ENCODE measurements around the gene ERVFRD-1. TPM values are rescaled to one million over a fixed set of nuclear protein-coding genes. Genes with fewer than 3 reads are reported as not detected.

ERVFRD-1 gene
- total RNA-seq, 2 experiments from 2014 or later: not detected

DNA sequence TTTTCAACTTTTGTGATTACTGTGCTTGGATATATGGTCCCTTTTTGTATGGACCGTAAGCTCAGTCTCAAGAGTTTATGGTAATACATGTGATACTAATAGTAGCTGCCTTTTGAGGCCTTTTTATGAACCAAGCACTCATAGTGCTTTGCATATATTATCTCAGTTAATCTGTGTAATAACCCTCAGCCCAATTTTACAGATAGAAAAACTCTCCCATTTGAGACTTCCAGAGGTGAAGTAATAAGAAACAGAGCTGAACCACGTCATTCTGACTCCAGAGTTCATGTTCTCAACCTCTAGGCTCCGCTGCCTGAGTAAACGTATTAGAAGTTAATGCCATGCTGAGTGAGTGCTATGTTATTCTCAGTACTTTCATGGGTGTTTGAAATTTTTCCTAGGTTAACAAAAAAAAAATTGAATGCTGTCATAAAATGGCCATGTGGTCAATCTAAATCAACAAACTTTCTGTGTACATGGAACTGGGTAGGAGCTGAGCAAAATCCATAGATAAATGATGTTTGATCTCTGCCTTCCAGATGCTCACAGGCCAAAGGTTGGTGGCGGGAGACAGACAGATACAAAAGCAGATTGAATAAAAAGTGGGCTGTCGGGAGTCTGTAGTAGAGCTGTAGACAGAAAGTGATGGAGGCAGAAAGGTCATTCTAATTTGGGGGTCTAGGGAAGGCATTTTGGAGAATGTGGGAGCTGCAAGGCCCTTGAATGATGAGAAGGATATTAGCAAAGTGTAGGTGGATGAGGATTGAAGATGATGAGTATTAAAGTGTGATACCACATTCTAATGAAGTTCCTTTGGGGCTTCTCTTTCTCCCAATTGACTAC, 44.8 kb downstream of the ERVFRD-1 start:
- H3K36me3 Mint-ChIP-seq: no peaks in the 10 kb centered on the region
- CTCF ChIA-PET: interaction anchor here (1.2 to 1.8 kb wide), 3 partner anchors 112 to 588 kb away, joined by 3 to 7 read pairs (median 5); no protein-coding TSS in a partner anchor
- peaks cover 22% of the 10 kb centered on the region for H3K27me3 Mint-ChIP-seq
- ATAC-seq (no peak), DNase-seq (no peak)
- no peak overlapping the region for H3K27ac Mint-ChIP-seq
- no peaks in the 10 kb centered on the region for H3K4me1 Mint-ChIP-seq
- H3K9me3 Mint-ChIP-seq (ENCODE audit: low read depth): no peaks in the 10 kb centered on the region
- no peak overlapping the region for H3K4me3 Mint-ChIP-seq

DNA sequence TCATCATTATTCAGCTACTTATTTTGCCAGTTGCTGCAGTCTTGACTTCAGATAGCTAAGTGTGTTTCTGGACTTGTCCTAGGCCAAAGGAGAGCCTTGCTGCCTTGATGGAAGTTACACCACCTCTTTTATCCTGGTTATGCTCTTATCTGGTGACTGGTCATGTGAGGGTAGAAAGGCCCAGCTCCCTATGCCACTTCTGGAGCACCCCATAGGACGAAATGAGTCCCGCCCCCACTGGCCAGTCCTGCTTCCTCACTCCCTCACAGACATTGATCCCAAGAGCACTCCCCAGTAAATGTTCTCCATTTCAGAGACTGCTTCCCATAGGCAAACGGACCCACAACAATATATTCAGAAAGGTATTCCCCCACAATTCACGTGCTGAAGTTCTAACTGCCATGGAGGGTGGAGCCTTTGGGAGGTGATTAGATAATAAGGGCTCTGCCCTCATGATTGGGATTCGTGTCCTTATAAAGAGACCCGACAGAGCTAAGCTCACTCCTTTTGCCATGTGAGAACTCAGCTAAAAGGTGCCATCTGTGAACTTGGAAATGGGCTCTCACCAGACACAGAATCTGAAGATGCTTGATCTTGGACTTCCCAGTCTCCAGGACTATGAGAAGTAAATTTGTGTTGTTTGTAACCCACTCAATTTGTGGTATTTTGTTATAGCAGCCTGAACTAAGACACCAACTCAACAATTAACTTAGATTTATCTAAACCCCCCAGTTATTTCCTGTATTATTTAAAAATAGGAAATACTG, 45.9 kb downstream of the ERVFRD-1 start:
- CTCF ChIA-PET: interaction anchor here (0.7 to 2.0 kb wide), 5 partner anchors 11 to 587 kb away, joined by 3 to 7 read pairs (median 3); no protein-coding TSS in a partner anchor
- H3K27ac Mint-ChIP-seq: no peak overlapping the region
- H3K4me1 Mint-ChIP-seq: no peaks in the 10 kb centered on the region
- ATAC-seq (no peak), DNase-seq (no peak)
- peaks cover 22% of the 10 kb centered on the region for H3K27me3 Mint-ChIP-seq
- H3K36me3 Mint-ChIP-seq: no peaks in the 10 kb centered on the region
- no peak overlapping the region for H3K4me3 Mint-ChIP-seq
- H3K9me3 Mint-ChIP-seq (ENCODE audit: low read depth): no peaks in the 10 kb centered on the region

DNA sequence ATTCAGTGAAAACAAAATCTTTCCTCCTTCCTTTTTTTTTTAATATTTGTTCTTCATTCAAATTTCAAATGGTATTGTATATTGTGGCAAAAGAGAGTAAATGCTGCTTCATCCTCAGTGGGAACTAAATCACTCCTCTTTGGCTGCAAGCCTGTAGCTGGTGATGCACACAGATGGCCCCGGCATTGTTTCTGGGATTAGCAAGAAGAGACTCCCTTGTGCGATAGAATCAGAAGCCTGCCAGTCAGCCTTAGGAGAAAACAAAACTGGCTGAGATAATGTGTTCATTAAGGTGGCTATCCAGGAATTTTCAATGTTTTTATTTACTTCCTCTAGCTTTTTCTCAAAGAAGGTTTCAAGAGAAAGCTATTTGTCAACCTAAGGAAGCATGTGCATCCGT, 46.7 kb downstream of the ERVFRD-1 start:
- H3K27me3 Mint-ChIP-seq: peaks cover 23% of the 10 kb centered on the region
- no peaks in the 10 kb centered on the region for H3K36me3 Mint-ChIP-seq
- no peak for DNase-seq
- no peaks in the 10 kb centered on the region for H3K9me3 Mint-ChIP-seq (ENCODE audit: low read depth)
- H3K4me3 Mint-ChIP-seq: no peak overlapping the region
- H3K27ac Mint-ChIP-seq: no peak overlapping the region
- no peak for ATAC-seq
- CTCF ChIA-PET: interaction anchor here (0.7 to 2.0 kb wide), 3 partner anchors 10 to 586 kb away, joined by 3 to 7 read pairs (median 3); no protein-coding TSS in a partner anchor
- no peaks in the 10 kb centered on the region for H3K4me1 Mint-ChIP-seq

DNA sequence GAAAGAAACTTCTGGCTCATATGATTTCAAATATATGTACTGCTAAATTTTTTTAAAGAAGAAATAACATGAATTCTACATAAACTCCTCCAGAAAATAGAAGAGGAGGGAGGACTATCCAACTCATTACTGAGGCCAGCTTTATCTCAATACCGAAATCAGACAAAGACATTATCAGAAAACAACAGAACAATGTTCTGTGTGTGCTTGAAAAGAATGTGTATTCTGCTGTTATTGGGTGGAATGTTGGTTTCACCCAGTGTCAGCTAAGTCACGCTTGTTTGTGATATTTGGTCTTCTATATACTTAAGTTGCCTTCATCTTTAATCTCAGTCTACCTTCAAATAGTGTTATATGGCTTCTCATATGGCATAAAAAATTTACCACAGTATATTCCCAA, 48.8 kb downstream of the ERVFRD-1 start:
- no peaks in the 10 kb centered on the region for H3K9me3 Mint-ChIP-seq (ENCODE audit: low read depth)
- CTCF ChIA-PET: no interaction called here
- H3K36me3 Mint-ChIP-seq: no peaks in the 10 kb centered on the region
- H3K27me3 Mint-ChIP-seq: peaks cover 18% of the 10 kb centered on the region
- ATAC-seq: no peak
- no peaks in the 10 kb centered on the region for H3K4me1 Mint-ChIP-seq
- DNase-seq: no peak
- H3K4me3 Mint-ChIP-seq: no peak overlapping the region
- no peak overlapping the region for H3K27ac Mint-ChIP-seq

DNA sequence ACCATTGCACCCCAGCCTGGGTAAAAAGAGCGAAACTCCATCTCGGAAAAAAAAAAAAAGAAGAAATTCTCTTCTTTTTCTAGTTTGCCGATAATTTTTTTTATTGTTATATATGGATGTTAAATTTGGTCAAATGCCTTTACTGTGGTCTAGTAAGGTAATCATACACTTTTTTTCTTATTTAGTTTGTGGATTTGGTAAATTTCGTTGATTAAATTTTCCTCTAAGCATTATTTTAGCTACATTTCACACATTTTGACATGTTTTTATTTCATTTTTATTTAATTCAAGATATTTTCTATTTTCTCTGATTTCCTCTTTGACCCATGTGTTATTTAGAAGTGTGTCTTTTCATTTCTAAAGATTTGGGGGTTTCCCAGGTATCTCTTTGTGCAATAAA, 49.4 kb downstream of the ERVFRD-1 start:
- ATAC-seq: no peak
- no peaks in the 10 kb centered on the region for H3K4me1 Mint-ChIP-seq
- CTCF ChIA-PET: no interaction called here
- H3K27me3 Mint-ChIP-seq: peaks cover 18% of the 10 kb centered on the region
- H3K9me3 Mint-ChIP-seq (ENCODE audit: low read depth): no peaks in the 10 kb centered on the region
- no peaks in the 10 kb centered on the region for H3K36me3 Mint-ChIP-seq
- H3K4me3 Mint-ChIP-seq: no peak overlapping the region
- no peak for DNase-seq
- no peak overlapping the region for H3K27ac Mint-ChIP-seq

DNA sequence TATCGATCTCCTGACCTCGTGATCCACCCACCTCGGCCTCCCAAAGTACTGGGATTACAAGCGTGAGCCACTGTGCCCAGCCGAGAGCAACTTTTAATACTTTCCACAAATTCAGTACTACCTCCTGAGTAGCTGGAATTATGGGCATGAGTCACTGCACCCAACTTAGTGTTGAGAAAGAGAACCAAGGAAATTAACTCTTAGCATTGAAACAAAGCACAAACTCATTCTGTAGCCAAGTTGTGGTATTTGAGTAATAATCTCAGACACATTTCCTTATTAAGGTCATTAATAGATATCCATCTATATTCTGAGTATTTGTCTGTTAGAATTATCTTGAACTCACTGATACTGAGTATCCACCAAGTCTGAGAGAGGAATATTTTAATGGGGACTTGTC, 53.1 kb downstream of the ERVFRD-1 start:
- no peak overlapping the region for H3K4me3 Mint-ChIP-seq

DNA sequence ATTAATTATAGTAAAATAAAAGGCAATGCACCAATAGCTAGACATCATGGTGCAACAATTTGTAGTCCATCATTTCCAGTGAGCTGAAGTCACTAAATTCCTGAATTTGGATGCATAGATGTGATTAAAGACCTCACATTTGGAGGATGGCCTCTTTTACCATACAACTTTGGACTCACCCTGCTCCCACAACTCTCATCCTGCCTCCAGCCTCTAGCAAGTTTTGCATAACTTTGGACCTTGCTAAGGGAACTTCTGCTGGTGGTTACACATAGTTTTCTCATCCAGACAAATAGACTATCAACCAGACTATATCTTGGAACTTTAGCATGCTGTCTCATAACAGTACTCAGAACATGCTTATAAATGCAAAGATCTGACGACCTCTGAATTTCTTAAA, 54.7 kb downstream of the ERVFRD-1 start:
- DNase-seq (no peak), ATAC-seq (no peak)
- CTCF ChIA-PET: interaction anchor here (1.3 kb wide), 1 partner anchor 16 kb away, joined by 5 read pairs; no protein-coding TSS in a partner anchor
- peaks cover 26% of the 10 kb centered on the region for H3K27me3 Mint-ChIP-seq
- no peaks in the 10 kb centered on the region for H3K4me1 Mint-ChIP-seq
- H3K4me3 Mint-ChIP-seq: no peak overlapping the region
- no peak overlapping the region for H3K27ac Mint-ChIP-seq
- no peaks in the 10 kb centered on the region for H3K36me3 Mint-ChIP-seq
- H3K9me3 Mint-ChIP-seq (ENCODE audit: low read depth): no peaks in the 10 kb centered on the region

More for the DNA sequence above, 53.1 kb downstream of the ERVFRD-1 start:
- DNase-seq: no peak
- CTCF ChIA-PET: no interaction called here
- no peak for ATAC-seq
- Mint-ChIP-seq H3K27ac (no peak overlapping the region), H3K4me1 (no peaks in the 10 kb centered on the region), H3K9me3 (ENCODE audit: low read depth) (no peaks in the 10 kb centered on the region), H3K36me3 (no peaks in the 10 kb centered on the region), H3K27me3 (peaks cover 28% of the 10 kb centered on the region)

DNA sequence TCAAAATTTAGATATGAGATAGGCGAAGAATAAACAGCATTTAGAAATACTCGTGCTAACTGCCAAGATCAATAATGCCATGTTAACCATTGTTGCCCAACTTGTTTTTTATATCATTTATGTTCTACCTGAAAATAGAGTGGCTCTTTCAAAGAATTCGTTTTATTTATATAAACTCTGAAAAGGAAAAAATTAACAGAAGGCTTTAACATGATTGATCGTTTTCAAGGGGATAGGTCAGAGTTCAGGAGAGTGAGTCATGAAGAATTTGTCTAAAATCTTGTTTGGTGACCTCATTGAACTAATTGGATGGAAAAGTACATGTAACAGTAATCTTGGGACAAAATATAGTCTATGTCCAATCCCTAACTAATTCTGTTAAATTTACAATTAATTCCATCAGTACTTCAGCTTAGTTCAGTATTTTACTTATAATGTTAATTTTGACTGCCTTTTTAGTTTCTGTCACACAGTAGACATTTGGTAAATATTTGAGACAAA, 56.3 kb downstream of the ERVFRD-1 start:
- Mint-ChIP-seq H3K27ac (no peak overlapping the region), H3K4me3 (no peak overlapping the region), H3K27me3 (peaks cover 22% of the 10 kb centered on the region), H3K36me3 (no peaks in the 10 kb centered on the region), H3K9me3 (ENCODE audit: low read depth) (no peaks in the 10 kb centered on the region), H3K4me1 (no peaks in the 10 kb centered on the region)
- CTCF ChIA-PET: interaction anchor here (1.1 to 2.9 kb wide), 2 partner anchors 10 to 14 kb away, joined by 3 to 10 read pairs; no protein-coding TSS in a partner anchor
- ATAC-seq (no peak), DNase-seq (no peak)

DNA sequence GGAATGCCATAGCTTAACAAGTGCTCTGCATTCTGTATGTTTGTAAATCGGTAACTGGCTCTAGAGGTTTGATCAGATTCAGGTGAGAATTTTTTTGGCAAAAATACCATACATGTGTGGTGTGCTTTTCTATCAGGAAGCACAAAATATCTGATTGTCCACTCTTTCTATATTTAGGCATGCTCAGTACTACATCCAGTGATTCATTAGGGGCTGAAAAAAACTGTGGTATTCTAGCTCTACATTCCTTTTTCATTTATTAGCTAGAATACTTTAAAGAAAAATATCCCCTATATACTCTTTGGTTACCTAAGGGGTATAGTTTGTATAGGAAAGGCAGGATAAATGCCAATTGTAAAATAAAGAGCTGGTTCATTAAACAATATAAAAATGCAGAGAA, 56.8 kb downstream of the ERVFRD-1 start:
- Mint-ChIP-seq H3K27me3 (peaks cover 24% of the 10 kb centered on the region), H3K4me1 (no peaks in the 10 kb centered on the region), H3K27ac (no peak overlapping the region), H3K9me3 (ENCODE audit: low read depth) (no peaks in the 10 kb centered on the region), H3K36me3 (no peaks in the 10 kb centered on the region), H3K4me3 (no peak overlapping the region)
- CTCF ChIA-PET: interaction anchor here (1.1 to 2.9 kb wide), 2 partner anchors 10 to 14 kb away, joined by 3 to 10 read pairs; no protein-coding TSS in a partner anchor
- ATAC-seq: no peak
- no peak for DNase-seq

DNA sequence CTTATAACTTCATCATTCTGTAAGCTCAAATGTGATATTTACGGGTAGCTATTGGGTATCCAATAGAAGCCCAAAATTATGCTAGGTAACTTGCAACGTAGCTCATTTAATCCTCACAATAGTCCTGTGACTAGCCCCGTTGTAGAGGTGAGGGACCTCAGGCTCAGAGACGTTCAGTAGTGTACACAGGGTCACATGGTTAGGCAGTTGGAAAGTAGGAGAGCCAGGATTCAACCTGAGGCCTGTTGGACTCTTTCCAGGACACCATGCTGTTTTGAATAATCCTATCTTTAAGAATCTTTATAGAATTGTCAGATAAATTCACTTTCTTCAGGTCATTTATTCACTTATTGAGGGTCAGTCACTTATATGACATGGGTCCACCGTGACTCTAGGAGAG, 58.2 kb downstream of the ERVFRD-1 start:
- CTCF ChIA-PET: interaction anchor here (2.9 kb wide), 1 partner anchor 16 kb away, joined by 10 read pairs; no protein-coding TSS in a partner anchor
- Mint-ChIP-seq H3K9me3 (ENCODE audit: low read depth) (no peaks in the 10 kb centered on the region), H3K27ac (no peak overlapping the region), H3K36me3 (no peaks in the 10 kb centered on the region), H3K4me1 (no peaks in the 10 kb centered on the region), H3K4me3 (no peak overlapping the region), H3K27me3 (peaks cover 35% of the 10 kb centered on the region)
- DNase-seq: no peak
- no peak for ATAC-seq

Other genes with a start within 250 kb of the ERVFRD-1 start
- not detected for gene GCM2, start 229.7 kb downstream of the ERVFRD-1 start, total RNA-seq
- under 1 TPM; 0.37 to 0.64 TPM for gene SYCP2L, start 224.7 kb downstream of the ERVFRD-1 start, total RNA-seq
- not detected for gene ELOVL2, start 67.4 kb downstream of the ERVFRD-1 start, total RNA-seq
- 10 to 100 TPM in 1 of 2 experiments, 1 to 10 TPM in 1; 9.1 to 11.5 TPM for gene SMIM13, start 17.9 kb downstream of the ERVFRD-1 start, total RNA-seq
- 100 to 1,000 TPM in 1 of 2 experiments, 10 to 100 TPM in 1; 84.5 to 114 TPM for gene NEDD9, start 120.9 kb upstream of the ERVFRD-1 start, total RNA-seq

All from activated CD8-positive, alpha-beta memory T cell treated with anti-CD3 and anti-CD28 coated beads, Interleukin-2, amount 10 ng/mL, durations not matched to agents 7 days and 5 days (primary cell).